GM12801 (cell line): ENCODE results near the gene DGLUCY.

Experiments used
- CTCF ChIP-seq: IDR thresholded peaks from one replicate; pipeline ENCODE4 v1.5.1; 2011; ENCODE audit warnings: control low read depth; ENCODE audit not compliant: insufficient read length; ENCODE audit errors: extremely low read depth

The DGLUCY gene

GRCh38 chr14:91113829-91114078 is at the start of gene DGLUCY:
Gene DGLUCY (plus strand): TSS chr14:91114073. CDS start chr14:91160295, 46,222 bp downstream.
- TF ChIP-seq CTCF: no peak

GRCh38 chr14:91065266-91065665 is 48.6 kb upstream of the DGLUCY start:
- no peak for TF ChIP-seq CTCF

GRCh38 chr14:91067186-91067585 is 46.7 kb upstream of the DGLUCY start:
- TF ChIP-seq CTCF: no peak

- no peak for TF ChIP-seq CTCF
Measured at GRCh38 chr14:91068642-91069041, 45.2 kb upstream of the DGLUCY start.

- no peak for TF ChIP-seq CTCF
Measured at GRCh38 chr14:91070572-91070971, 43.3 kb upstream of the DGLUCY start.

GRCh38 chr14:91075553-91075952 is 38.3 kb upstream of the DGLUCY start:
- no peak for TF ChIP-seq CTCF

GRCh38 chr14:91078095-91078737 is 35.7 kb upstream of the DGLUCY start:
- no peak for TF ChIP-seq CTCF

GRCh38 chr14:91080071-91080470 is 33.8 kb upstream of the DGLUCY start:
- no peak for TF ChIP-seq CTCF
